MCF 10A (cell line): Measurements from ENCODE around the gene TRIM8. TPM values are rescaled to one million over a fixed set of nuclear protein-coding genes. Genes with fewer than 3 reads are reported as not detected.

Experiments used
- BruUV-seq: library from RNA; stranded (reverse); fragments of 400-500 nt; replicated peaks from 2 replicates; lab custom pipeline; 2021; lab: Mats Ljungman, UMichigan
- CTCF ChIA-PET: fragments of 300-600 bp; sonication (Branson Sonifier 250); formaldehyde crosslinking; extraction: SDS; loops from one replicate; lab custom pipeline; 2021; ENCODE audit warnings: antibody characterized with exemption, inconsistent platforms; lab: Yijun Ruan, JAX
- POLR2A ChIA-PET: fragments of 300-600, 350-650 bp; sonication (Branson Sonifier 250); formaldehyde crosslinking; extraction: SDS; loops from one replicate; lab custom pipeline; 2020; ENCODE audit warnings: antibody characterized with exemption, inconsistent platforms; lab: Yijun Ruan, JAX
- DNase-seq: peaks from one replicate; pipeline ENCODE4 v3.0.0-alpha.2; 2018; ENCODE audit not compliant: unreplicated experiment
- H3K27ac Mint-ChIP-seq: one replicate; pipeline ENCODE4 v1.8.0; 2022; ENCODE audit warnings: mild to moderate bottlenecking, low read depth, mixed read lengths; ENCODE audit not compliant: unreplicated experiment
- H3K27me3 Mint-ChIP-seq: one replicate; pipeline ENCODE4 v1.8.0; 2022; ENCODE audit warnings: mixed read lengths; ENCODE audit not compliant: insufficient read depth, unreplicated experiment
- H3K36me3 Mint-ChIP-seq: one replicate; pipeline ENCODE4 v1.8.0; 2022; ENCODE audit warnings: mild to moderate bottlenecking, moderate library complexity, mixed read lengths; ENCODE audit not compliant: insufficient read depth, unreplicated experiment
- H3K4me1 Mint-ChIP-seq: one replicate; pipeline ENCODE4 v1.8.0; 2022; ENCODE audit warnings: mixed read lengths; ENCODE audit not compliant: insufficient read depth, unreplicated experiment
- H3K4me3 Mint-ChIP-seq: one replicate; pipeline ENCODE4 v1.8.0; 2022; ENCODE audit warnings: mild to moderate bottlenecking, moderate library complexity, mixed read lengths; ENCODE audit not compliant: unreplicated experiment
- H3K9me3 Mint-ChIP-seq: one replicate; pipeline ENCODE4 v1.8.0; 2022; ENCODE audit warnings: mixed read lengths; ENCODE audit not compliant: unreplicated experiment
- CTCF ChIP-seq: fragments of 200-600 bp; IDR thresholded peaks from one replicate; pipeline ENCODE4 v1.8.0; 2022; ENCODE audit warnings: antibody characterized with exemption, mild to moderate bottlenecking; ENCODE audit not compliant: unreplicated experiment
- intact Hi-C: fragments of 100-400 bp; cut with micrococcal nuclease; formaldehyde crosslinking; loops from 2 replicates; pipeline ENCODE4 v1.14.1; 2022
- total RNA-seq: library from RNA; stranded (reverse); gene quantifications from 2 replicates; pipeline ENCODE4 v1.2.3, GENCODE V29; 2022

The TRIM8 gene
- total RNA-seq, 1 experiment from 2014 or later: 78.1 TPM

DNA sequence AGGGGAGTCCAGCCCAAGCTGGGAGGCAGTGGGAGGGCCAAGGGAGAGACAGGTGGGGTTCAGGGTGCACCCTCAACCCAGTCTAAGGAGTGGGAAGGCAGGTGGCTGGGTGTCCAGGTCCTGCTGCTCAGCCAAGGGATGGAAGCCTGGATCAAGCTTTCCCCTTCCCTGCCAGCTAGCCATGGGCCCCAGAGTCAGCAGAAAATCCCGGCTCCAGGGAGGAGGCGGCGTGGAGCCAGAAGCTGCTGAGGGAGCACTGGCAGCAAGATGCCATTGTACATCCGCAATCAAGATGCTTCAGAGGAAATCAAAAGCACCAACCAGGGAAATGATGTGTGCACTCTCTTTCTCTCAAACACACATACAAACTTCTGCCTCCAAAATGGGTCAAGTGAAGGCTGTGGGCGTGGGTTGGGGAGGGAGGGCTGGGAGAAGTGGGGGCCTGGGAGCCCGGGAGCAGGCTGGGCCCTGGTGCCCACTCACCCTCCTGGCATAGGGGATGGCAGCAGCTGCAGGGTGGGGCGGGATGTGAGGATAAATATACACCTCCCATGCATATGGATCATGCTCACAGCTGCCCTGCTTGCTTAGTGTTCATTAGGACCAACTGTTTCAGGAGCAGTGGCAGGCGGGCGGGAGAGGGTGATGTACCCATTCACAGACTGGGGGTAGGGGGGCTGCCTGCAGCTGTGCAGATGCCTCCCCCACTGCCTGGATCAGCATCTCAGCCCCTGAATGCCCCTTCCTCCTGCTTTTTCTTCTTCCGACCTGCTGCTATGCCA is 24.2 kb downstream of the TRIM8 start:
- no peak for DNase-seq
- H3K9me3 Mint-ChIP-seq: no peaks in the 10 kb centered on the region
- peaks cover 11% of the 10 kb centered on the region for H3K4me1 Mint-ChIP-seq
- POLR2A ChIA-PET: interaction anchor here (0.7 to 1.3 kb wide), 3 partner anchors 27 to 289 kb away, joined by 3 to 8 read pairs (median 3); no protein-coding TSS in a partner anchor
- CTCF ChIA-PET: interaction anchor here (0.9 to 2.3 kb wide), 2 partner anchors 11 to 51 kb away, joined by 3 to 14 read pairs; no protein-coding TSS in a partner anchor
- no peak for TF ChIP-seq CTCF
- BruUV-seq: no TSS peak
- H3K4me3 Mint-ChIP-seq: no peak overlapping the region
- intact Hi-C loops: no loop called here
- H3K27ac Mint-ChIP-seq: peak overlapping the region; percentile 57
- H3K36me3 Mint-ChIP-seq: no peaks in the 10 kb centered on the region
- H3K27me3 Mint-ChIP-seq: no peaks in the 10 kb centered on the region

DNA sequence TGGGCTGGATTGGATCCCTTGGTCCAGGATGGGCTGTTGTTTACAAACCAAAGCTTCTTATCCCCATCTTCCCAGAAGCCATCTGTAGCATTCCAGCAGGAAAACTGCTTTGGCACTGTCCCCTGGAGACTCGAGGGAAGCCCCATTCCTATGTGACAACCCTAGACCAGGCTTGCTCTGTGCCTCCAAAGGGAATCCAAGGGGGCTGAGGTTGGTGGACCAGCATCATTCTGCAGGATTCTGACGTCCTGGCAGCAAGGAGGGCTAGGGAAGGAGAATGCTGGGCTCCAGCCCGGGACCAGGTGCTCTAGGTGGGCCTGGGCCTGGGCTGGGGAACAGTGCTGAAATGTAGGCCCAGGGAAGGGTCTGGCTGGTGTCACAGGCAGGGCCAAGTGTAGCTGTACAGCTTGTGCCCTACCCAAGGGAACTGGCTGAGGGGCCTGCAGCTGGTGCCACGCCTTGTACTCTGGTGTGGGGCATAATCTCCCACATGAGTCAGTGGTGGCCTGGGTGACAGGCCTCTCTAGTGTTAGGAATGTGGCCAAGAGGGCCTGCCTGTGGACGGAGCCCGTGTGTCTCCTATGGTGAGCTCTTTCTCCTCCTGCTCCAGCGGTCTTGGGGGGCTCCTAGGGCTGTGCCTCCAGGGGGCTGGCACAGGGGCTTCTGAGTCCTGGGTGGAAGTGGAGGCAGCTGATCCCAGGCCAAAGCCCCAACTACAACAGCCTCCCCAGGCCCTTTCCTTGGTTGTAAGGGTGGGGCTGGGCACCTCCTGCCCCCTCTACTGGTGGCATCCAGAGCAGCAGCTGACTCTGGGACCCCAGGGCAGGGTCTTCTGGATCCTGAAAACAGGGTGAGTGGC is 25.2 kb downstream of the TRIM8 start:
- POLR2A ChIA-PET: interaction anchor here (0.7 to 1.9 kb wide), 6 partner anchors 11 to 290 kb away, joined by 3 to 9 read pairs (median 4); partner anchors contain the start of genes ARL3, SFXN2 and TRIM8
- Mint-ChIP-seq H3K27me3 (no peaks in the 10 kb centered on the region), H3K9me3 (no peaks in the 10 kb centered on the region), H3K4me1 (peaks cover 18% of the 10 kb centered on the region), H3K36me3 (no peaks in the 10 kb centered on the region), H3K4me3 (no peak overlapping the region), H3K27ac (peak overlapping the region; percentile 63)
- CTCF ChIA-PET: interaction anchor here (0.7 to 2.3 kb wide), 6 partner anchors 10 to 121 kb away, joined by 3 to 14 read pairs (median 3); no protein-coding TSS in a partner anchor
- peak; percentile 57 for DNase-seq
- no TSS peak for BruUV-seq
- peak; percentile 18 for TF ChIP-seq CTCF
- intact Hi-C loops: no loop called here

DNA sequence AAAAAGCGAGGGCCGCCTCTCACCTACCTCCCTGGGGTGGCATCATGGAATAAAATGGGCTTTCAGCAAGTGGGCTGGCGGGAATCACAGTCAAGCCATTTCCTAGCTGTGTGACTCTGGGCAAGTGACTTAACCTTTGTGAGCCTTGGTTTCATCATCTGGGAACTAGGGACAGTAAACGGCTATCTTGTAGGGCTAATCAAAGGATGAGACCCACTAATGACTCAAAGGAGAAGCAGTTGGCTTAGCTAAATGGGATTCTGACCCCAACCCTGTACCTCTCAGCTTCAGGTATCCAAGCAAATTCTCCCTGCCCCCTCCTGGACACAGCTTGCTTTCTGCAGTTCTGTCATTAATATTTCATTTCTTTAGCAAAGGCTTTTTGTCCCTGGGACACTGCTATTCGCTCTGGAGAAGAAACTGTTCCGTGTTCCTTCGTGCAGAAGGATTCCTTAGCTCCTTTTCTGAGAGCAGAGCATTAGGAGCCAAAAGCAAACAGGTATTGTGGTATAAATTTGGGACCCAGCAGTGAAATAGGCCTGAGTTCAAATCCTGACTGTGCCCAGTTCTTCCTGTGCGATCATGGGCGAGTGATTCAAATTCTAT is 25.9 kb downstream of the TRIM8 start:
- DNase-seq: no peak
- H3K36me3 Mint-ChIP-seq: no peaks in the 10 kb centered on the region
- ChIA-PET POLR2A (interaction anchor here (1.1 to 1.9 kb wide), 3 partner anchors 11 to 44 kb away, joined by 3 to 9 read pairs (median 6); partner anchors contain the start of genes ARL3, SFXN2 and TRIM8), CTCF (interaction anchor here (0.7 to 2.3 kb wide), 5 partner anchors 9 to 120 kb away, joined by 3 to 14 read pairs (median 3); no protein-coding TSS in a partner anchor)
- H3K4me3 Mint-ChIP-seq: no peak overlapping the region
- peak overlapping the region; percentile 63 for H3K27ac Mint-ChIP-seq
- no peak for TF ChIP-seq CTCF
- H3K4me1 Mint-ChIP-seq: peaks cover 18% of the 10 kb centered on the region
- intact Hi-C loops: no loop called here
- no TSS peak for BruUV-seq
- no peaks in the 10 kb centered on the region for H3K27me3 Mint-ChIP-seq
- no peaks in the 10 kb centered on the region for H3K9me3 Mint-ChIP-seq
